Neural progenitor cell (in vitro differentiated cells): ENCODE data around the gene ADAMTS6. TPM values are rescaled to one million over a fixed set of nuclear protein-coding genes. Genes with fewer than 3 reads are reported as not detected.

Experiments used
- DNase-seq: peaks from one replicate; pipeline ENCODE4 v3.0.0-alpha.2; 2016; ENCODE audit warnings: low spot score
- H2AFZ ChIP-seq: fragments of 200-600 bp; sonication (generic); replicated peaks from 2 replicates; pipeline ENCODE4 v1.6.1; 2016; ENCODE audit warnings: antibody characterized with exemption
- H3F3A ChIP-seq: fragments of 200-600 bp; sonication (generic); 2 replicates; pipeline ENCODE4 v1.6.1; 2016; ENCODE audit warnings: antibody characterized with exemption, low read depth
- H3K27ac ChIP-seq: fragments of 200-600 bp; sonication (generic); 2 replicates; pipeline ENCODE4 v1.5.1; 2016; ENCODE audit warnings: mild to moderate bottlenecking
- H3K27me3 ChIP-seq: fragments of 200-600 bp; sonication (generic); 2 replicates; pipeline ENCODE4 v1.6.1; 2016; ENCODE audit warnings: mild to moderate bottlenecking, moderate library complexity
- H3K36me3 ChIP-seq: fragments of 200-600 bp; sonication (generic); 2 replicates; pipeline ENCODE4 v1.5.1; 2016
- H3K4me1 ChIP-seq: fragments of 200-600 bp; sonication (generic); 2 replicates; pipeline ENCODE4 v1.6.1; 2016; ENCODE audit warnings: mixed run types
- H3K4me2 ChIP-seq: fragments of 200-600 bp; sonication (generic); 2 replicates; pipeline ENCODE4 v1.6.1; 2016
- H3K4me3 ChIP-seq: fragments of 200-600 bp; sonication (generic); 2 replicates; pipeline ENCODE4 v1.5.1; 2016
- H3K79me2 ChIP-seq: fragments of 200-600 bp; sonication (generic); 2 replicates; pipeline ENCODE4 v1.6.1; 2016; ENCODE audit warnings: low read depth
- H3K9ac ChIP-seq: fragments of 200-600 bp; sonication (generic); 2 replicates; pipeline ENCODE4 v1.6.1; 2016
- H3K9me3 ChIP-seq: fragments of 200-600 bp; sonication (generic); 2 replicates; pipeline ENCODE4 v1.5.1; 2016; ENCODE audit warnings: low read depth
- H4K20me1 ChIP-seq: fragments of 200-600 bp; sonication (generic); 2 replicates; pipeline ENCODE4 v1.6.1; 2016; ENCODE audit warnings: low read depth
- H3K27ac Mint-ChIP-seq: 3 replicates; pipeline ENCODE4 v1.8.0; 2021; ENCODE audit warnings: mixed read lengths
- H3K27me3 Mint-ChIP-seq: 2 replicates; pipeline ENCODE4 v1.8.0; 2022; ENCODE audit warnings: low read depth, mild to moderate bottlenecking, inconsistent platforms, moderate library complexity, mixed read lengths; ENCODE audit not compliant: insufficient read depth
- H3K36me3 Mint-ChIP-seq: 3 replicates; pipeline ENCODE4 v1.8.0; 2021; ENCODE audit warnings: mixed read lengths
- H3K4me1 Mint-ChIP-seq: 3 replicates; pipeline ENCODE4 v1.8.0; 2021; ENCODE audit warnings: mixed read lengths
- H3K4me3 Mint-ChIP-seq: 3 replicates; pipeline ENCODE4 v1.8.0; 2021; ENCODE audit warnings: mild to moderate bottlenecking, moderate library complexity, mixed read lengths
- H3K9me3 Mint-ChIP-seq: 3 replicates; pipeline ENCODE4 v1.8.0; 2020; ENCODE audit warnings: mixed read lengths
- EZH2 ChIP-seq: fragments of 200-600 bp; sonication (generic); IDR thresholded peaks from 2 replicates; pipeline ENCODE4 v1.6.1; 2017; ENCODE audit warnings: antibody characterized with exemption, mild to moderate bottlenecking, moderate library complexity
- EZH2phosphoT487 ChIP-seq: fragments of 200-600 bp; sonication (generic); IDR thresholded peaks from 2 replicates; pipeline ENCODE4 v1.6.1; 2017; ENCODE audit warnings: antibody characterized with exemption
- total RNA-seq: library from RNA; depleted of rRNA; stranded (reverse); fragments of >200 nt; gene quantifications from 2 replicates; pipeline ENCODE4 v1.2.3, GENCODE V29; 2015; ENCODE audit warnings: low replicate concordance
- TF ChIP-seq, protein P1 (sequence below): fragments of 200-600 bp; sonication (generic); IDR thresholded peaks from 2 replicates; pipeline ENCODE4 v1.5.1; 2017; ENCODE audit warnings: antibody characterized with exemption, mild to moderate bottlenecking

ADAMTS6 gene
- total RNA-seq, 1 donor from 2014 or later: 14.3 TPM

DNA sequence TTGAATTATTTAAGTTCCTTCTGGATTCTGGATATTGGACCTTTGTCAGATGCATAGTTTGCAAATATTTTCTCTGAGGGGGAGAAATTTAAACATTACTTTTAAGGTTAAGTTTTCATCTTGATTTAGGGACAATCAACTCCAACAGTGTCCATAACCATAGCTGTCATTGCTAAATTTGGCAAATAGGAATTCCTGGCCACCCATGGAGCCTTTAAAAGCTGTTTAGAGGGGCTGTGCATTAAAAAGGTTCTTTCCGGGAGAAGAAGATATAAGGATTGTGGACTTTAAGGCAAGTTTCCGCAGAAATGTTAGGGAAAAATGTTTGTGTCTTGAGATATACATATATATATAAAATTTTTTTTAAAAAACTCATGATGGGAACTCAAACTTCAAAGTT is 339.7 kb downstream of the ADAMTS6 start:
- no peaks in the 10 kb centered on the region for H3K9me3 ChIP-seq
- H3K79me2 ChIP-seq: no peaks in the 10 kb centered on the region
- H3K9ac ChIP-seq: no peak overlapping the region
- H3K36me3 ChIP-seq: no peaks in the 10 kb centered on the region
- no peaks in the 10 kb centered on the region for H3K36me3 Mint-ChIP-seq
- H3K27me3 Mint-ChIP-seq: peaks cover 2% of the 10 kb centered on the region
- H3K27me3 ChIP-seq: peaks cover 26% of the 10 kb centered on the region
- H3K4me2 ChIP-seq: peak overlapping the region; percentile 50
- no peak overlapping the region for H2AFZ ChIP-seq
- peaks cover 3% of the 10 kb centered on the region for H3F3A ChIP-seq
- H3K9me3 Mint-ChIP-seq: no peaks in the 10 kb centered on the region
- H3K4me1 ChIP-seq: peaks cover 20% of the 10 kb centered on the region
- H3K4me3 Mint-ChIP-seq: no peak overlapping the region
- no peak for DNase-seq
- TF ChIP-seq EZH2 (no peak), EZH2phosphoT487 (no peak)
- TF ChIP-seq, protein P1, sequence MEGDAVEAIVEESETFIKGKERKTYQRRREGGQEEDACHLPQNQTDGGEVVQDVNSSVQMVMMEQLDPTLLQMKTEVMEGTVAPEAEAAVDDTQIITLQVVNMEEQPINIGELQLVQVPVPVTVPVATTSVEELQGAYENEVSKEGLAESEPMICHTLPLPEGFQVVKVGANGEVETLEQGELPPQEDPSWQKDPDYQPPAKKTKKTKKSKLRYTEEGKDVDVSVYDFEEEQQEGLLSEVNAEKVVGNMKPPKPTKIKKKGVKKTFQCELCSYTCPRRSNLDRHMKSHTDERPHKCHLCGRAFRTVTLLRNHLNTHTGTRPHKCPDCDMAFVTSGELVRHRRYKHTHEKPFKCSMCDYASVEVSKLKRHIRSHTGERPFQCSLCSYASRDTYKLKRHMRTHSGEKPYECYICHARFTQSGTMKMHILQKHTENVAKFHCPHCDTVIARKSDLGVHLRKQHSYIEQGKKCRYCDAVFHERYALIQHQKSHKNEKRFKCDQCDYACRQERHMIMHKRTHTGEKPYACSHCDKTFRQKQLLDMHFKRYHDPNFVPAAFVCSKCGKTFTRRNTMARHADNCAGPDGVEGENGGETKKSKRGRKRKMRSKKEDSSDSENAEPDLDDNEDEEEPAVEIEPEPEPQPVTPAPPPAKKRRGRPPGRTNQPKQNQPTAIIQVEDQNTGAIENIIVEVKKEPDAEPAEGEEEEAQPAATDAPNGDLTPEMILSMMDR: no peak
- H3K27ac ChIP-seq: no peak overlapping the region
- H3K4me3 ChIP-seq: no peak overlapping the region
- H4K20me1 ChIP-seq: no peaks in the 10 kb centered on the region
- peaks cover 7% of the 10 kb centered on the region for H3K4me1 Mint-ChIP-seq
- no peak overlapping the region for H3K27ac Mint-ChIP-seq

DNA sequence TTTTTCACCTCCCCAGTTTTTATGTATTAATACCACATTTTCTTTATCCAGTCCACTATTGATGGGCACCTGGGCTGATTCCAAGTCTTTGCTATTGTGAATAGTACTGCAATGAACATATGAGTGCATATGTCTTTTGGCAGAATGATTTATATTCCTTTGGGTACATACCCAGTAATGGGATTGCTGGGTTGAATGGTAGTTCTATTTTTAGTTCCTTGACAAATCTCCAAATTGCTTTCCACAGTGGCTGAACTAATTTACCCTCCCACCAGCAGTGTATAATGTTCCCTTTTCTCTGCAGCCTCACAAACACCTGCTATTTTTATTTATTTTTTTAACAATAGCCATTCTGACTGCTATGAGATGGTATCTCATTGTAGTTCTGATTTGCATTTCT is 340.2 kb downstream of the ADAMTS6 start:
- Histone ChIP-seq H3K27me3 (peaks cover 26% of the 10 kb centered on the region), H3K36me3 (no peaks in the 10 kb centered on the region), H3K79me2 (no peaks in the 10 kb centered on the region), H2AFZ (no peak overlapping the region), H3F3A (peaks cover 3% of the 10 kb centered on the region), H3K27ac (no peak overlapping the region), H3K9ac (no peak overlapping the region), H3K4me2 (no peak overlapping the region), H3K4me3 (no peak overlapping the region), H3K9me3 (no peaks in the 10 kb centered on the region), H3K4me1 (peaks cover 20% of the 10 kb centered on the region), H4K20me1 (no peaks in the 10 kb centered on the region)
- Mint-ChIP-seq H3K27me3 (peaks cover 2% of the 10 kb centered on the region), H3K4me3 (no peak overlapping the region), H3K27ac (no peak overlapping the region), H3K36me3 (no peaks in the 10 kb centered on the region), H3K4me1 (peaks cover 7% of the 10 kb centered on the region), H3K9me3 (no peaks in the 10 kb centered on the region)
- TF ChIP-seq, protein P1: no peak
- no peak for TF ChIP-seq EZH2phosphoT487
- no peak for TF ChIP-seq EZH2
- DNase-seq: no peak

DNA sequence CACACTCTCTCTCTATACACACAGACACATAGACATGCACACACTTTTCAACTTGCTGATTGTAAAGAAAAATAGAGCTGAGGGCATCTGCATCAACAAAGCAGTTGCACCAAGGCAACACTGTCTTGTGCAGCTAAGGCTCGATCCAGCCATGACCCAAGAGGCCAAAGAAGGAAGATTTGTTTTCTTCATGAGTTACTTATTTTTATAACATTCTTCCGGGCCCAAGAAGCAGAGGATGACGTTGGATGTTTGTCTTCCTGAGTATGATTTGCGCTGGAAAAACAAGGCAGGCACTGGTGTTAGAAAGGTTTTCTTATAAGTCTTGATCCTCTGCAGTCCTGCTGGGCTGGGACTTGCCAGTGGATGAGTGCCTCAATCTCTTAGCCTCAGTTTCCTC is 344.1 kb downstream of the ADAMTS6 start:
- Mint-ChIP-seq H3K9me3 (no peaks in the 10 kb centered on the region), H3K4me1 (peaks cover 5% of the 10 kb centered on the region), H3K4me3 (no peak overlapping the region), H3K36me3 (no peaks in the 10 kb centered on the region), H3K27ac (no peak overlapping the region), H3K27me3 (peaks cover 3% of the 10 kb centered on the region)
- DNase-seq: no peak
- Histone ChIP-seq H3F3A (peaks cover 3% of the 10 kb centered on the region), H3K27ac (no peak overlapping the region), H3K4me1 (peaks cover 12% of the 10 kb centered on the region), H3K27me3 (peaks cover 13% of the 10 kb centered on the region), H3K9me3 (no peaks in the 10 kb centered on the region), H3K4me2 (no peak overlapping the region), H3K4me3 (no peak overlapping the region), H3K9ac (no peak overlapping the region), H3K36me3 (no peaks in the 10 kb centered on the region), H4K20me1 (no peaks in the 10 kb centered on the region), H3K79me2 (no peaks in the 10 kb centered on the region), H2AFZ (no peak overlapping the region)
- TF ChIP-seq, protein P1: no peak
- TF ChIP-seq EZH2phosphoT487 (no peak), EZH2 (no peak)
